Right atrium auricular region (tissue), 2 donors: Measurements from ENCODE around the gene ANKRD40. TPM values are rescaled to one million over a fixed set of nuclear protein-coding genes. Genes with fewer than 3 reads are reported as not detected.

Source experiments
- DNase-seq: peaks from one replicate; pipeline ENCODE4 v3.0.0-alpha.2; 2019; ENCODE audit warnings: low spot score
- H3K27ac ChIP-seq, 2 donors: fragments of 200-600 bp; sonication (generic); 1 replicate in 1 of 2; 2 replicates in 1 of 2; pipeline ENCODE4 v1.5.1; 2016 to 2019
- H3K27me3 ChIP-seq, 2 donors: fragments of 200-600 bp; sonication (generic); one replicate each; pipeline versions ENCODE4 v1.5.1 to v1.6.0; 2017 to 2019
- H3K36me3 ChIP-seq: fragments of 200-600 bp; sonication (generic); one replicate; pipeline ENCODE4 v1.5.1; 2016
- H3K4me1 ChIP-seq, 2 donors: fragments of 200-600 bp; sonication (generic); one replicate each; pipeline versions ENCODE4 v1.5.1 to v1.6.0; 2017 to 2019
- H3K4me3 ChIP-seq, 2 donors: fragments of 200-600 bp; sonication (generic); 1 replicate in 1 of 2; 2 replicates in 1 of 2; pipeline ENCODE4 v1.5.1; 2017 to 2019; ENCODE audit warnings: mild to moderate bottlenecking in 1 of 2, moderate library complexity in 1 of 2
- H3K9me3 ChIP-seq, 2 donors: fragments of 200-600 bp; sonication (generic); one replicate each; pipeline ENCODE4 v1.5.1; 2019
- total RNA-seq, 2 donors: library from RNA; depleted of rRNA; stranded (reverse); fragments of >200 nt; gene quantifications; one replicate each; pipeline ENCODE4 v1.1.0, GENCODE V29; 2016
- TF ChIP-seq, protein P1 (sequence below), 2 donors: fragments of 200-600 bp; sonication (generic); IDR thresholded peaks; one replicate each; pipeline ENCODE4 v1.5.1; 2019; ENCODE audit warnings: antibody characterized with exemption in 2 of 2

Gene ANKRD40
- total RNA-seq, 2 donors from 2014 or later = 30.5 to 33.8 TPM

DNA sequence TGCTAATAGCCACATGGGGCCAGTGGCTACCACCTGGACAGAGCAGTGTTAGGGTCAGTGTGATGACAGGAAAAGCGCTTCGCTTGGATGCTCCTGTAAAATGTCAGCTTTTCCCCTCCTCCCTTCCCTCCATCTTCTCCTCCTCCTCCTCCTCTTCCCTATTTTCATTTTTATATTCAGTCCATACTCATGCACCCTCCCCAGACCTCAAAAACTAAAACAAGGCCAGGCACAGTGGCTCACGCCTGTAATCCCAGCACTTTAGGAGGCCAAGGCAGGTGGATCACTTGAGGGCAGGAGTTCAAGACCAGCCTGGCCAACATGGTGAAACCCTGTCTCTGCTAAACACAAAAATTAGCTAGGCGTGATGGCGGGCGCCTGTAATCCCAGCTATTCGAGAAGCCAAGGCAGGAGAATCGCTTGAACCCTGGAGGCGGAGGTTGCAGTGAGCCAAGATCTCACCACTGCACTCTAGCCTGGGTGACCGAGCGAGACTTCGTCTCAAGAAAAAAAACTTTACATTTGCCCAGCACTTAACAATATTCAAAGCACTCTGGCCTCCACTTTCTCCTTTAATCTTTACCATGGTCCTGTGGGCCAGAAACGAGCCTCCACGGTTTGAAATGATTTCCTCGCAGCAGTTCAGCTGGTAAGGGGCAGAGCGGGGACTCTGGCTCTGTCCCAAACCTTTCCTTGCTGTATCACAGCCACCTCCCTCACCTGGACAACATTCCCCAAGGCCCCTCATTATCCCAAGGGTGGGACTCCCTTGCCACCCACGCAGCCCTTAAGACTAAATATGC is 21.8 kb downstream of the ANKRD40 start:
- no peak for DNase-seq
- no peaks in the 10 kb centered on the region for H3K27me3 ChIP-seq
- no peaks in the 10 kb centered on the region for H3K36me3 ChIP-seq
- H3K4me1 ChIP-seq = peaks cover 0 to 22% of the 10 kb centered on the region in 2 donors
- TF ChIP-seq, protein P1, sequence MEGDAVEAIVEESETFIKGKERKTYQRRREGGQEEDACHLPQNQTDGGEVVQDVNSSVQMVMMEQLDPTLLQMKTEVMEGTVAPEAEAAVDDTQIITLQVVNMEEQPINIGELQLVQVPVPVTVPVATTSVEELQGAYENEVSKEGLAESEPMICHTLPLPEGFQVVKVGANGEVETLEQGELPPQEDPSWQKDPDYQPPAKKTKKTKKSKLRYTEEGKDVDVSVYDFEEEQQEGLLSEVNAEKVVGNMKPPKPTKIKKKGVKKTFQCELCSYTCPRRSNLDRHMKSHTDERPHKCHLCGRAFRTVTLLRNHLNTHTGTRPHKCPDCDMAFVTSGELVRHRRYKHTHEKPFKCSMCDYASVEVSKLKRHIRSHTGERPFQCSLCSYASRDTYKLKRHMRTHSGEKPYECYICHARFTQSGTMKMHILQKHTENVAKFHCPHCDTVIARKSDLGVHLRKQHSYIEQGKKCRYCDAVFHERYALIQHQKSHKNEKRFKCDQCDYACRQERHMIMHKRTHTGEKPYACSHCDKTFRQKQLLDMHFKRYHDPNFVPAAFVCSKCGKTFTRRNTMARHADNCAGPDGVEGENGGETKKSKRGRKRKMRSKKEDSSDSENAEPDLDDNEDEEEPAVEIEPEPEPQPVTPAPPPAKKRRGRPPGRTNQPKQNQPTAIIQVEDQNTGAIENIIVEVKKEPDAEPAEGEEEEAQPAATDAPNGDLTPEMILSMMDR (IDR thresholded peaks at IDR 0.05) = no peak
- no peaks in the 10 kb centered on the region for H3K9me3 ChIP-seq
- peak overlapping the region; percentile 63 to 70 for H3K27ac ChIP-seq
- H3K4me3 ChIP-seq = no peak overlapping the region

DNA sequence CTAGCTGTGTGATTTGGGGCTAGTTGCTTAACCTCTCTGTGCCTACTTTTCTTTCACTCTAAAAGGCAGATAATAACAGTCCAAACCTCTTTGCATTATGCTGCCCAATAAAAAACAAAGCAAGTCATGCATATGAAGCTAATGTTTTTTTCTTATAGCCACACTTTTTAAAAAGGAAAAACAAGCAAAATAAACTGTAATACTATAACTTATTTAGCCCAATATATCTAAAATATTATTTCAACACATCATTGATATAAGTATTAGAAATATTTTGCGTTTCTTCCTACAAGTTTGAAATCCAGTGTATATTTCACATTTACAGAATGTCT is 22.4 kb downstream of the ANKRD40 start:
- Histone ChIP-seq H3K9me3 (no peaks in the 10 kb centered on the region), H3K36me3 (no peaks in the 10 kb centered on the region), H3K27ac (no peak overlapping the region), H3K27me3 (no peaks in the 10 kb centered on the region), H3K4me3 (no peak overlapping the region), H3K4me1 (peaks cover 0 to 22% of the 10 kb centered on the region in 2 donors)
- no peak for DNase-seq
- TF ChIP-seq, protein P1 (IDR thresholded peaks at IDR 0.05) = no peak

DNA sequence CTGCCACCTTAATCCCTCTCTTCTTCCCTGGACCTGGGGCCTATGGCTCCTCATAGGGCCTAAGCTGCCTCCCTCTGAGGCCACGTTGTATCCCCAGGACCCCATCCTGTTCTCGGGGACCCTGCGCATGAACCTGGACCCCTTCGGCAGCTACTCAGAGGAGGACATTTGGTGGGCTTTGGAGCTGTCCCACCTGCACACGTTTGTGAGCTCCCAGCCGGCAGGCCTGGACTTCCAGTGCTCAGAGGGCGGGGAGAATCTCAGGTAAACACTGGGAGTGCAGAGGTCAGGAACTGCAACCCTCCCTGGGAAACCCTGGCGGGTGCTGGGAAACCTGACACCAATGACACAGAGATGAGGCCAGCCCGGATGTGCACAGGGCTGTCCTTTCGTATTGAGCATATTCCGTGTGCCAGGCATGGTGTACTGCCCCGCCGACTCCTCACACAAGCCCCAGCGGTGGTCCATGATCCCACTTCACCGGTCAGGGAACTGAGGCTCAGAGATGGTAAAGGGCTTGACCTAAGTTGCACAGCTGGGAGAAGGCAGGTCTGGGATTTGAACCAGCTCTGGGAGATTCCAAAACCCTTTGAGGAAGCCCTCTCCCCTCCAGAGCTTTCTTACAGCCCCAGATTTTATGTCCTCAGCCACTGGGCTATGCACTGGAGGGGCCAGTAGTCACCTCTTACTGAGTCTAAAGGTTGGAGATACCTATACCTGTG is 22.9 kb downstream of the ANKRD40 start:
- TF ChIP-seq, protein P1 (IDR thresholded peaks at IDR 0.05) = no peak
- H3K4me3 ChIP-seq = no peak overlapping the region
- DNase-seq = no peak
- H3K36me3 ChIP-seq = no peaks in the 10 kb centered on the region
- H3K4me1 ChIP-seq = peaks cover 0 to 22% of the 10 kb centered on the region in 2 donors
- H3K27me3 ChIP-seq = no peaks in the 10 kb centered on the region
- H3K27ac ChIP-seq = no peak overlapping the region
- H3K9me3 ChIP-seq = no peaks in the 10 kb centered on the region

DNA sequence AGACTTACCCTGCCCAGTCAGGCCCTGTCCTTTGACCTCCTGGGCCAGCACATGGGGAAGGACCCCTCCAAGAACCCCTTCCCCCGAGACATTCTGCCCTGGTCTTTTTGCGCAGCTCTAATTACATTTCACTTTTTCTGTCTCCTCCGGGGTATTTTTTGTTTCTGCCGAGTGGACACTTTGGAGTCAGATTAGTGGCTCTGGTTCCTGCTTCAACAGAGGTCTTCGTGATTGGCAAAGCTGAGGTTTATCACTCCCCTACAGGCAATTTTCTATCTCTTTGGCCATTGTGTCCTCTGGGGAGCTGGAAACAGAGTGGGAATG is 23.5 kb downstream of the ANKRD40 start:
- TF ChIP-seq, protein P1 (IDR thresholded peaks at IDR 0.05) = no peak
- Histone ChIP-seq H3K27me3 (no peaks in the 10 kb centered on the region), H3K4me1 (peaks cover 0 to 22% of the 10 kb centered on the region in 2 donors), H3K36me3 (no peaks in the 10 kb centered on the region), H3K9me3 (no peaks in the 10 kb centered on the region), H3K27ac (no peak overlapping the region), H3K4me3 (no peak overlapping the region)
- DNase-seq = no peak

DNA sequence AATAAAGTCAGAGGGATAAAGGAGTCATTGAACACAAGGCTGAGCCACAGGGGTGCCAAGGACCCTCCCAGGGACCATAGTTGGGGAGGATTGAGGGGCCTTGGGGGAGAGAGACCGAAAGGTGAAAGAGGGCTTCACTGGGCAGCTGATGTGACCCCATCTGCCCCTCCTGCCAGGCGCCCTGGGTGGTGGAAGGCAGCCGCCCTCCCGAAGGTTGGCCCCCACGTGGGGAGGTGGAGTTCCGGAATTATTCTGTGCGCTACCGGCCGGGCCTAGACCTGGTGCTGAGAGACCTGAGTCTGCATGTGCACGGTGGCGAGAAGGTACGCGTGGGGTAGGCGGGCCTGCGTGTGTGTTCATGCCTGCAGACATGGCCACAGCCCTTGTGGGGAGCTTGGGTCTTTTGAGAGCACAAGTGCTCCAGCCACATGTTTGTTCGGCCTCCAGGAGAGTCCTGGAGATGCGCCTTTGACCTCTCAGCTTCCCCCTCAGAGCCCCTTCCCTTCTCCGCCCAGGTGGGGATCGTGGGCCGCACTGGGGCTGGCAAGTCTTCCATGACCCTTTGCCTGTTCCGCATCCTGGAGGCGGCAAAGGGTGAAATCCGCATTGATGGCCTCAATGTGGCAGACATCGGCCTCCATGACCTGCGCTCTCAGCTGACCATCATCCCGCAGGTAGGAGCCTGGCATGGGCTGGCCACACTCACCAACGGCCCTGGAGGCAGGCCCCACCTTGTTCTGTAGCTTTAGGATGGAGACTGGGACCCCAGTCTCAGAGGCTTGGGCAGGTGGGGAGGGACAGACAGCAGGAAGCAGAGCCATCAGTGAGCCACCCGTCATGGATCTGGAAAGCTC is 24.1 kb downstream of the ANKRD40 start:
- H3K27ac ChIP-seq = no peak overlapping the region
- no peak for DNase-seq
- no peak overlapping the region for H3K4me3 ChIP-seq
- TF ChIP-seq, protein P1 (IDR thresholded peaks at IDR 0.05) = no peak
- H3K27me3 ChIP-seq = no peaks in the 10 kb centered on the region
- H3K9me3 ChIP-seq = no peaks in the 10 kb centered on the region
- H3K4me1 ChIP-seq = peaks cover 0 to 22% of the 10 kb centered on the region in 2 donors
- H3K36me3 ChIP-seq = no peaks in the 10 kb centered on the region
